HepG2 (cell line): ENCODE data around the gene SFT2D1. TPM values are rescaled to one million over a fixed set of nuclear protein-coding genes. Genes with fewer than 3 reads are reported as not detected.
A peak's percentile ranks its signal among the peaks of the same experiment; 100 is the strongest.

Experiments used
- ARID4A ChIP-seq: sonication (generic); formaldehyde crosslinking; IDR thresholded peaks from 2 replicates; pipeline ENCODE4 v1.5.0; 2020; ENCODE audit warnings: mild to moderate bottlenecking, missing genetic modification reagents, borderline replicate concordance
- CREB1 ChIP-seq, 2 experiments: fragments of 450-650 bp in 1 of 2; IDR thresholded peaks; 2 replicates each; pipeline ENCODE4 v1.6.1; 2016 to 2017; ENCODE audit warnings: control low read depth in 1 of 2, mild to moderate bottlenecking in 1 of 2, missing compliant biosample characterization in 1 of 2, missing genetic modification characterization in 1 of 2
- FOSL2 ChIP-seq: sonication (generic); formaldehyde crosslinking; IDR thresholded peaks from 2 replicates; pipeline ENCODE4 v1.4.0; 2020; ENCODE audit warnings: missing genetic modification reagents
- FOXO1 ChIP-seq: sonication (generic); formaldehyde crosslinking; IDR thresholded peaks from 2 replicates; pipeline ENCODE4 v1.4.0; 2020; ENCODE audit warnings: missing genetic modification reagents
- FOXP1 ChIP-seq, 2 experiments: fragments of 450-650 bp in 1 of 2; IDR thresholded peaks; 2 replicates each; pipeline ENCODE4 v1.6.1; 2017 to 2018; ENCODE audit warnings: antibody characterized with exemption in 1 of 2
- GZF1 ChIP-seq: sonication (generic); formaldehyde crosslinking; IDR thresholded peaks from 2 replicates; pipeline ENCODE4 v1.5.1; 2020; ENCODE audit warnings: mild to moderate bottlenecking, missing genetic modification reagents
- HHEX ChIP-seq: IDR thresholded peaks from 2 replicates; pipeline ENCODE4 v1.6.1; 2016; ENCODE audit warnings: control low read depth
- HNF4G ChIP-seq, 2 experiments: sonication (generic) in 1 of 2; formaldehyde crosslinking in 1 of 2; IDR thresholded peaks; 2 replicates each; pipeline versions ENCODE4 v1.4.0 to v1.6.1; 2011 to 2020; ENCODE audit warnings: borderline replicate concordance in 2 of 2, low read depth in 2 of 2, mild to moderate bottlenecking in 2 of 2, low read length in 1 of 2, missing genetic modification reagents in 1 of 2, moderate library complexity in 1 of 2
- JUNB ChIP-seq: sonication (generic); formaldehyde crosslinking; IDR thresholded peaks from 2 replicates; pipeline ENCODE4 v1.8.0; 2022; ENCODE audit warnings: missing genetic modification reagents, mild to moderate bottlenecking, borderline replicate concordance
- MIXL1 ChIP-seq: IDR thresholded peaks from 2 replicates; pipeline ENCODE4 v1.6.1; 2016
- NR2F6 ChIP-seq, 2 experiments: IDR thresholded peaks; 2 replicates each; pipeline ENCODE4 v1.6.1; 2016; ENCODE audit warnings: antibody characterized with exemption in 1 of 2, mild to moderate bottlenecking in 1 of 2
- PLRG1 ChIP-seq: fragments of 450-650 bp; conservative IDR thresholded peaks from 2 replicates; pipeline ENCODE4 v1.6.1; 2016
- RCOR2 ChIP-seq: IDR thresholded peaks from 2 replicates; pipeline ENCODE4 v1.6.1; 2016; ENCODE audit warnings: missing biosample characterization, missing genetic modification reagents
- REL ChIP-seq: sonication (generic); formaldehyde crosslinking; conservative IDR thresholded peaks from 2 replicates; pipeline ENCODE4 v1.8.0; 2022; ENCODE audit warnings: mild to moderate bottlenecking, missing genetic modification reagents, moderate library complexity
- SOX6 ChIP-seq, 2 experiments: fragments of 450-650 bp in 1 of 2; sonication (generic) in 1 of 2; formaldehyde crosslinking in 1 of 2; IDR thresholded peaks; 2 replicates each; pipeline versions ENCODE4 v1.4.0 to v1.6.1; 2017 to 2020; ENCODE audit warnings: antibody characterized with exemption in 1 of 2, mild to moderate bottlenecking in 1 of 2, missing genetic modification reagents in 1 of 2
- SP4 ChIP-seq: sonication (generic); formaldehyde crosslinking; IDR thresholded peaks from 2 replicates; pipeline ENCODE4 v1.8.1; 2023; ENCODE audit warnings: mild to moderate bottlenecking, missing genetic modification reagents
- TCF7 ChIP-seq: sonication (generic); IDR thresholded peaks from 2 replicates; pipeline ENCODE4 v1.6.1; 2016; ENCODE audit warnings: antibody characterized with exemption, low read depth
- TEAD3 ChIP-seq: optimal IDR thresholded peaks from 2 replicates; pipeline ENCODE3; 2016; ENCODE audit warnings: borderline replicate concordance
- TEF ChIP-seq: sonication (generic); formaldehyde crosslinking; IDR thresholded peaks from 2 replicates; pipeline ENCODE4 v1.5.0; 2020; ENCODE audit warnings: missing genetic modification reagents
- ZNF784 ChIP-seq: sonication (generic); formaldehyde crosslinking; IDR thresholded peaks from 2 replicates; pipeline ENCODE4 v1.5.1; 2020; ENCODE audit warnings: missing genetic modification reagents, mild to moderate bottlenecking, borderline replicate concordance
- polyA plus RNA-seq, 8 experiments: library from polyadenylated mRNA; depleted of rRNA in 3 of 8; stranded (reverse) in 7 of 8; unstranded in 1 of 8; fragments of >200 nt; fragmentation: Illumina TruSeq in 4 of 8; extraction: Trizol in 4 of 8; gene quantifications; 2 replicates each; pipeline versions ENCODE4 v1.2.1 to v1.2.3, GENCODE V29; 2011 to 2016; ENCODE audit warnings: low read depth in 4 of 8, missing spikeins in 1 of 8, mixed read lengths in 1 of 8; ENCODE audit not compliant: insufficient read depth in 1 of 8
- total RNA-seq, 5 experiments: library from RNA; depleted of rRNA; stranded (reverse); fragments of >200 nt; fragmentation: Illumina TruSeq; extraction: Trizol; gene quantifications; 2 replicates each; pipeline ENCODE4 v1.2.3, GENCODE V29; 2016; ENCODE audit warnings: low read depth in 1 of 5
- TF ChIP-seq, protein P1 (sequence below): sonication (generic); formaldehyde crosslinking; IDR thresholded peaks from 2 replicates; pipeline ENCODE4 v1.4.0; 2020; ENCODE audit warnings: missing genetic modification reagents, borderline replicate concordance

The SFT2D1 gene
- total and polyA plus RNA-seq, 2 of the 13 experiments (the other 11 are each of a cell fraction or from before 2014, with no cell fraction given): 115 to 147 TPM

- TF ChIP-seq MIXL1: peak; percentile 74; the same call in 1 of the 2 replicates
- peak; percentile 61 for TF ChIP-seq TEAD3 (CRISPR knock-in tag)
- TF ChIP-seq FOXO1 (CRISPR knock-in tag): peak; percentile 69; the same call in 1 of the 2 replicates
- TF ChIP-seq ARID4A (CRISPR knock-in tag): peak; percentile 37; the same call in 1 of the 2 replicates
- peak; percentile 19; the same call in 1 of the 2 replicates for TF ChIP-seq NR2F6 (IDR thresholded peaks at IDR 0.05)
- no peak for TF ChIP-seq NR2F6 (CRISPR knock-in tag; IDR thresholded peaks at IDR 0.05)
- peak; percentile 24; the same call in 1 of the 2 replicates for TF ChIP-seq HNF4G (IDR thresholded peaks at IDR 0.05; ENCODE audit: borderline replicate concordance, low read depth, low read length)
- TF ChIP-seq HNF4G (CRISPR knock-in tag; IDR thresholded peaks at IDR 0.05; ENCODE audit: borderline replicate concordance, low read depth): no peak
- no peak for TF ChIP-seq GZF1 (CRISPR knock-in tag)
- no peak for TF ChIP-seq FOXP1 (IDR thresholded peaks at IDR 0.05)
- TF ChIP-seq FOXP1 (CRISPR knock-in tag; IDR thresholded peaks at IDR 0.05): peak; percentile 77
- 0 out of 2 replicates have a peak, but pooled peaks have one; percentile 18 for TF ChIP-seq SP4
- TF ChIP-seq CREB1 (IDR thresholded peaks at IDR 0.05): no peak
- peak; percentile 30; the same call in 1 of the 2 replicates for TF ChIP-seq CREB1 (CRISPR knock-in tag; IDR thresholded peaks at IDR 0.05)
- TF ChIP-seq FOSL2 (CRISPR knock-in tag): peak; percentile 71
- peak; percentile 71; the same call in 1 of the 2 replicates for TF ChIP-seq HHEX (CRISPR knock-in tag)
- peak; percentile 51 for TF ChIP-seq TCF7
- TF ChIP-seq RCOR2: peak; percentile 48; the same call in 1 of the 2 replicates
- 0 out of 2 replicates have a peak, but pooled peaks have one; percentile 51 for TF ChIP-seq JUNB (CRISPR knock-in tag)
- no peak for TF ChIP-seq PLRG1
- TF ChIP-seq REL (CRISPR knock-in tag): no peak
- TF ChIP-seq, protein P1, sequence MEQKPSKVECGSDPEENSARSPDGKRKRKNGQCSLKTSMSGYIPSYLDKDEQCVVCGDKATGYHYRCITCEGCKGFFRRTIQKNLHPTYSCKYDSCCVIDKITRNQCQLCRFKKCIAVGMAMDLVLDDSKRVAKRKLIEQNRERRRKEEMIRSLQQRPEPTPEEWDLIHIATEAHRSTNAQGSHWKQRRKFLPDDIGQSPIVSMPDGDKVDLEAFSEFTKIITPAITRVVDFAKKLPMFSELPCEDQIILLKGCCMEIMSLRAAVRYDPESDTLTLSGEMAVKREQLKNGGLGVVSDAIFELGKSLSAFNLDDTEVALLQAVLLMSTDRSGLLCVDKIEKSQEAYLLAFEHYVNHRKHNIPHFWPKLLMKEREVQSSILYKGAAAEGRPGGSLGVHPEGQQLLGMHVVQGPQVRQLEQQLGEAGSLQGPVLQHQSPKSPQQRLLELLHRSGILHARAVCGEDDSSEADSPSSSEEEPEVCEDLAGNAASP: peak; percentile 82; the same call in 1 of the 2 replicates
- no peak for TF ChIP-seq ZNF784 (CRISPR knock-in tag)
- TF ChIP-seq SOX6 (IDR thresholded peaks at IDR 0.05): no peak
- peak; percentile 80 for TF ChIP-seq SOX6 (CRISPR knock-in tag; IDR thresholded peaks at IDR 0.05)
- 0 out of 2 replicates have a peak, but pooled peaks have one; percentile 18 for TF ChIP-seq TEF (CRISPR knock-in tag)
Observed at GRCh38 chr6:166301611-166302529, 40.5 kb downstream of the SFT2D1 start (continued).
